AG09309 (cell line): ENCODE data around the gene PYGO2.
A peak's percentile ranks its signal among the peaks of the same experiment; 100 is the strongest.

Experiments used
- DNase-seq: peaks from one replicate; pipeline ENCODE4 v3.0.0-alpha.2; 2010; ENCODE audit warnings: low read depth
- H3K4me3 ChIP-seq: 2 replicates; pipeline ENCODE4 v1.5.1; 2011; ENCODE audit warnings: mild to moderate bottlenecking, low read depth, low read length, moderate library complexity; ENCODE audit not compliant: control insufficient read depth
- CTCF ChIP-seq: IDR thresholded peaks from 2 replicates; pipeline ENCODE4 v1.5.1; 2011; ENCODE audit warnings: mild to moderate bottlenecking, low read depth, low read length, inconsistent platforms; ENCODE audit not compliant: insufficient read depth, control insufficient read depth; ENCODE audit errors: missing control alignments

Gene PYGO2

GRCh38 chr1:155008015-155008941 is 46.7 kb upstream of the PYGO2 start:
- no peak for TF ChIP-seq CTCF
- no peak overlapping the region for H3K4me3 ChIP-seq
- no peak for DNase-seq

DNA sequence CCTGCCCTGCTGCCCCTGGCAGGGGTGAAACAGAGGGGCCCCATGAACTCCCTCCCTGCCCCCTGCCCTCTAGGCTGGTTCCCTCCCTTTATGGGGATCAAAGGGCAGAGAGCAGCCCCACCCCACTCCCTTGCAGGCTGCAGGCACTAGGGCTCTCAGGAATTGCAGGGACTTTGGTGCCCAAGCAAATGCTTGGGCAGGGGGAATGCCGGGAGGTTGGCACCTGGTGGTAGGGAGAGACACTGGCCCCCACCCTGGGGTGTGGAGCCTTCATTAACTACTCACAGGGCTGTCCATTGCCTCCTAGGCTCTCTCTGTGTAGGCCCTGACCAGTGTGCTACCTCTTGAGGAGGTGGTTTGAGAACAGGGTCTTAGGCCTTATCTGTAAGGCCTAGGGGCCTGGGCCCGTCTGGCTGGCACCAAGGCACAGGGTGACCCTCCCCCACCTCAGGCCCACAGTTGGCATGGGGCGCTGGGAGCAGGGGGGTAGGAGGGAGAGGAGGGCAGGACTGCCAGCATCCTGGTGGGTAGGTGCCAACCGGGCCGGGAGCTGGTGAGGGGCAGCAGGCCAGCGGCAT is 45.8 kb upstream of the PYGO2 start:
- H3K4me3 ChIP-seq: no peak overlapping the region
- no peak for DNase-seq
- no peak for TF ChIP-seq CTCF

DNA sequence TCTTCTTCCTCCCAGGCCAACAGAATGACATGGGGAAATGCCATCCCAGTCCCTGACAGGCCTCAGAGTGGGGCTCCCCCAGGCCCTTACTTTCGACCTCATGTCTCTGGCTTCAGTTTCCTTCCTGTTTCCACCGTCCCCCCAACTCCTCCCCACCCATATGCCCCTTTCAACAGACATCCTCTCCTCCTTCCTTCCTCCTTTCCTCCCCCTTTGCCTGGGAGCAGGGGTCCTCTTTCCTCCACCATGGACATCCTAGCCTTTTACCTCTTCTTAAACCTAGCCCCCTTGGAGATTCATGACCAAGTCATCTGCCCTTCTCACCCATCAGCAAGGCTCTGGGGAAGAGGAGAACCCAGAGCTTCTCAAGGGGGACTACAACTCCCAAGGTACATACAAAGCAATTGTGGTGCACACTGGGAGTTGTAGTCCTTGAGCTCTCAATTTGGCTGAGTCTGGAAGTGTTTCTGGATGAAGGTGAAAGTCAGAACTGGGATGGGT is 45.1 kb upstream of the PYGO2 start:
- DNase-seq: no peak
- no peak for TF ChIP-seq CTCF
- no peak overlapping the region for H3K4me3 ChIP-seq

- TF ChIP-seq CTCF: no peak
- DNase-seq: no peak
- H3K4me3 ChIP-seq: no peak overlapping the region; the same call in 1 of the 2 replicates
Observed at GRCh38 chr1:155005076-155006011, 43.8 kb upstream of the PYGO2 start.

- no peak for DNase-seq
- H3K4me3 ChIP-seq: peak overlapping the region; percentile 88
- TF ChIP-seq CTCF: no peak
Observed at GRCh38 chr1:155004352-155005075, 42.9 kb upstream of the PYGO2 start.

- no peak for TF ChIP-seq CTCF
- H3K4me3 ChIP-seq: peak overlapping the region; percentile 88
- no peak for DNase-seq
Observed at GRCh38 chr1:155003766-155004351, 42.3 kb upstream of the PYGO2 start.
